NB4 (cell line): ENCODE measurements around the gene SLC30A10.
"Not testable (repeated sequence)": the region's sequence is repeated elsewhere in the genome, so short reads cannot be mapped to it uniquely, and the experiment has no call there.

Source experiments
- DNase-seq: peaks from one replicate; pipeline ENCODE4 v3.0.0; 2010; ENCODE audit warnings: low read depth
- H3K4me3 ChIP-seq: one replicate; pipeline ENCODE4 v1.5.1; 2011; ENCODE audit warnings: mild to moderate bottlenecking, low read depth, low read length, moderate library complexity
- CTCF ChIP-seq: IDR thresholded peaks from one replicate; pipeline ENCODE4 v1.5.1; 2012; ENCODE audit warnings: low read depth, low read length
- MAX ChIP-seq: IDR thresholded peaks from 2 replicates; pipeline ENCODE4 v1.6.1; 2011; ENCODE audit warnings: low read depth, low read length
- MYC ChIP-seq: IDR thresholded peaks from 2 replicates; pipeline ENCODE4 v1.6.1; 2011; ENCODE audit warnings: low read depth, low read length
- POLR2A ChIP-seq: IDR thresholded peaks from 2 replicates; pipeline ENCODE4 v1.6.1; 2011; ENCODE audit warnings: mild to moderate bottlenecking; ENCODE audit not compliant: insufficient read length; ENCODE audit errors: extremely low read depth

SLC30A10 gene

GRCh38 chr1:219952361-219952760 lies 24.0 kb upstream of the SLC30A10 start:
- no peak for TF ChIP-seq POLR2A
- no peak for TF ChIP-seq MAX
- TF ChIP-seq MYC, result no peak
- no peak for TF ChIP-seq CTCF
- DNase-seq, result no peak
- no peak overlapping the region for H3K4me3 ChIP-seq

GRCh38 chr1:219949227-219949626 lies 20.9 kb upstream of the SLC30A10 start:
- H3K4me3 ChIP-seq, DNase-seq: not testable (repeated sequence)

- H3K4me3 ChIP-seq, DNase-seq: not testable (repeated sequence)
These were observed 20.4 kb upstream of the SLC30A10 start for GRCh38 chr1:219948766-219949165.

GRCh38 chr1:219945795-219946194 lies 17.4 kb upstream of the SLC30A10 start:
- TF ChIP-seq MYC (no peak), MAX (no peak), CTCF (no peak)
- no peak overlapping the region for H3K4me3 ChIP-seq
- DNase-seq, result peak; percentile 50

- DNase-seq, result no peak
- H3K4me3 ChIP-seq, result no peak overlapping the region
- no peak for TF ChIP-seq MYC
- TF ChIP-seq MAX, result no peak
- no peak for TF ChIP-seq CTCF
- no peak for TF ChIP-seq POLR2A
These were observed 13.1 kb upstream of the SLC30A10 start for GRCh38 chr1:219941179-219942118.

- H3K4me3 ChIP-seq, result no peak overlapping the region
- no peak for TF ChIP-seq CTCF
- no peak for TF ChIP-seq MAX
These were observed 12.3 kb upstream of the SLC30A10 start for GRCh38 chr1:219940707-219941106.

GRCh38 chr1:219938706-219939105 lies 10.3 kb upstream of the SLC30A10 start:
- no peak for DNase-seq
- H3K4me3 ChIP-seq, result no peak overlapping the region
- TF ChIP-seq CTCF (no peak), MYC (no peak), MAX (no peak), POLR2A (no peak)

More at GRCh38 chr1:219940707-219941106, 12.3 kb upstream of the SLC30A10 start:
- DNase-seq, result no peak

- not testable (repeated sequence) for DNase-seq, H3K4me3 ChIP-seq
These were observed 5.4 kb upstream of the SLC30A10 start for GRCh38 chr1:219933763-219934162.
